Pancreas (tissue), 10 donors: ENCODE measurements around the gene EPHA4. TPM values are rescaled to one million over a fixed set of nuclear protein-coding genes. Genes with fewer than 3 reads are reported as not detected.

Experiments
- ATAC-seq, 4 donors: fragments of 200-7000 bp; cut with Tn5 transposase; one replicate each; pipeline versions ENCODE4 v1.8.0 to v1.9.1; 2020; ENCODE audit warnings: mild to moderate bottlenecking in 4 of 4, moderate library complexity in 4 of 4
- DNase-seq, 6 donors: peaks; one replicate each; pipeline ENCODE4 v3.0.0-alpha.2; 2020
- FAIRE-seq: peaks from 2 replicates; lab custom pipeline; 2012; peaks lifted over from hg19 to GRCh38; lab: Jason Lieb, UNC
- H3K27ac ChIP-seq, 4 donors: fragments of 200-600 bp; sonication (generic); 1 replicate in 3 of 4; 2 replicates in 1 of 4; pipeline versions ENCODE4 v1.5.0 to v1.8.0; 2020
- H3K27me3 ChIP-seq, 4 donors: fragments of 200-600 bp; one replicate each; pipeline ENCODE4 v1.8.0; 2021
- H3K36me3 ChIP-seq, 3 donors: fragments of 200-600 bp; sonication (generic) in 1 of 3; one replicate each; pipeline versions ENCODE4 v1.5.0 to v1.8.0; 2020 to 2021
- H3K4me1 ChIP-seq, 3 donors: fragments of 200-600 bp; one replicate each; pipeline ENCODE4 v1.8.0; 2021
- H3K4me3 ChIP-seq, 4 donors: fragments of 200-600 bp; sonication (generic) in 2 of 4; one replicate each; pipeline versions ENCODE4 v1.5.0 to v1.8.0; 2020 to 2021
- H3K9me3 ChIP-seq, 4 donors: fragments of 200-600 bp; one replicate each; pipeline ENCODE4 v1.8.0; 2021
- WGBS, 2 donors: extraction: QIAGEN DNeasy Blood & Tissue Kit; methylation state at CpG; one replicate each; pipeline ENCODE4 v1.1.7; 2013; 5-methylcytosine and 5-hydroxymethylcytosine counted together
- intact Hi-C, 3 donors: fragments of 100-400 bp; cut with DNase I; formaldehyde crosslinking; loops; one replicate each; pipeline versions ENCODE4 v1.11.1 to v1.14.2; 2022
- polyA plus RNA-seq, 2 donors: library from polyadenylated mRNA; stranded (reverse); fragments of 200-250 nt; gene quantifications; one replicate each; pipeline ENCODE4 v1.2.3, GENCODE V29; 2013
- total RNA-seq, 6 donors: library from RNA; stranded (reverse); fragmentation: NEBNext Ultra II Directional in 4 of 6; extraction: Animal tissue kit (Norgen Biotek cat#: 25700) in 4 of 6; gene quantifications; one replicate each; pipeline versions ENCODE4 v1.2.1 to v1.2.4, GENCODE V29; 2021 to 2023
- TF ChIP-seq, protein P1 (sequence below), 4 donors: fragments of 200-600 bp; sonication (generic) in 3 of 4; IDR thresholded peaks; one replicate each; pipeline versions ENCODE4 v1.5.0 to v1.8.0; 2021; ENCODE audit warnings: antibody characterized with exemption in 4 of 4
- donor health status: healthy with polysubstance abuse.
- donor health status: DM: no; HTN: no; CAD: no; lungs with moderate emphysema.
- donor health status: DM: no; HTN: no; CAD: no.
- donor health status: control.
- donor health status: control.
- donor health status: Bipolar disorder and iron deficiency.
- donor health status: DM: yes; HTN: yes; CAD: no.
- donor health status: DM: no; HTN: no; CAD: no.
- donor health status: DM: no; HTN: no; CAD: no.
- donor health status: DM: yes; HTN: yes; CAD: no.

EPHA4 gene
- total and polyA plus RNA-seq, 8 donors: 1.1 to 2.3 (median 1.4) TPM

- no peaks in the 10 kb centered on the region for H3K27me3 ChIP-seq
- 65 to 72% methylated on average over 9 of the region's 9 CpGs for WGBS, 2 donors
- ATAC-seq (no peak), DNase-seq (no peak), FAIRE-seq (no peak)
- no peak overlapping the region for H3K27ac ChIP-seq
- TF ChIP-seq, protein P1, sequence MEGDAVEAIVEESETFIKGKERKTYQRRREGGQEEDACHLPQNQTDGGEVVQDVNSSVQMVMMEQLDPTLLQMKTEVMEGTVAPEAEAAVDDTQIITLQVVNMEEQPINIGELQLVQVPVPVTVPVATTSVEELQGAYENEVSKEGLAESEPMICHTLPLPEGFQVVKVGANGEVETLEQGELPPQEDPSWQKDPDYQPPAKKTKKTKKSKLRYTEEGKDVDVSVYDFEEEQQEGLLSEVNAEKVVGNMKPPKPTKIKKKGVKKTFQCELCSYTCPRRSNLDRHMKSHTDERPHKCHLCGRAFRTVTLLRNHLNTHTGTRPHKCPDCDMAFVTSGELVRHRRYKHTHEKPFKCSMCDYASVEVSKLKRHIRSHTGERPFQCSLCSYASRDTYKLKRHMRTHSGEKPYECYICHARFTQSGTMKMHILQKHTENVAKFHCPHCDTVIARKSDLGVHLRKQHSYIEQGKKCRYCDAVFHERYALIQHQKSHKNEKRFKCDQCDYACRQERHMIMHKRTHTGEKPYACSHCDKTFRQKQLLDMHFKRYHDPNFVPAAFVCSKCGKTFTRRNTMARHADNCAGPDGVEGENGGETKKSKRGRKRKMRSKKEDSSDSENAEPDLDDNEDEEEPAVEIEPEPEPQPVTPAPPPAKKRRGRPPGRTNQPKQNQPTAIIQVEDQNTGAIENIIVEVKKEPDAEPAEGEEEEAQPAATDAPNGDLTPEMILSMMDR (IDR thresholded peaks at IDR 0.05): no peak
- no peaks in the 10 kb centered on the region for H3K36me3 ChIP-seq
- no peaks in the 10 kb centered on the region for H3K9me3 ChIP-seq
- intact Hi-C loops: no loop called here
- H3K4me3 ChIP-seq: no peak overlapping the region
- H3K4me1 ChIP-seq: no peaks in the 10 kb centered on the region
Observed at GRCh38 chr2:221370076-221370856, 201.8 kb downstream of the EPHA4 start.
